H1 (cell line): ENCODE data around the gene GABRD.

Source experiments
- CREB1 ChIP-seq: IDR thresholded peaks from 2 replicates; pipeline ENCODE4 v1.6.1; 2012; ENCODE audit warnings: inconsistent platforms
- E2F6 ChIP-seq: IDR thresholded peaks from 2 replicates; pipeline ENCODE4 v1.6.1; 2012; ENCODE audit warnings: inconsistent platforms
- RBBP5 ChIP-seq: IDR thresholded peaks from 2 replicates; pipeline ENCODE4 v1.7.1; 2012; ENCODE audit warnings: low read depth, mild to moderate bottlenecking, inconsistent platforms, low read length, moderate library complexity, borderline replicate concordance
- SP1 ChIP-seq: IDR thresholded peaks from 2 replicates; pipeline ENCODE4 v1.6.1; 2011; ENCODE audit warnings: low read depth, low read length
- TAF1 ChIP-seq: IDR thresholded peaks from 2 replicates; pipeline ENCODE4 v1.6.1; 2011; ENCODE audit warnings: mild to moderate bottlenecking, low read depth, low read length
- TAF7 ChIP-seq: optimal IDR thresholded peaks from 2 replicates; pipeline ENCODE3; 2011; ENCODE audit warnings: low read depth, mild to moderate bottlenecking, inconsistent platforms, low read length, moderate library complexity, borderline replicate concordance

- TF ChIP-seq RBBP5 = no peak
- TF ChIP-seq E2F6 = no peak
- no peak for TF ChIP-seq SP1
- TF ChIP-seq TAF1 = no peak
- no peak for TF ChIP-seq CREB1
- no peak for TF ChIP-seq TAF7
Observed at GRCh38 chr1:2037314-2037979, 18.3 kb downstream of the GABRD start.
